ENCODE results near the gene RNF213. TPM values are rescaled to one million over a fixed set of nuclear protein-coding genes. Genes with fewer than 3 reads are reported as not detected.

The RNF213 gene
- total RNA-seq, 3 donors from 2014 or later = 96.0 to 111 (median 101) TPM

GRCh38 chr17:80437532-80437931, 176.9 kb downstream of the RNF213 start:
- Histone ChIP-seq H3K27me3 (no peaks in the 10 kb centered on the region), H3K36me3 (no peaks in the 10 kb centered on the region), H3K4me3 (no peak overlapping the region), H3K27ac (no peak overlapping the region), H3K4me1 (no peaks in the 10 kb centered on the region), H3K9me3 (no peaks in the 10 kb centered on the region)
- no peak for DNase-seq (ENCODE audit: low spot score in 2 of 2)
- intact Hi-C loops (cut with DNase I; ENCODE audit: low total_unique reads) = loop anchor here (10.0 kb wide), 1 partner anchor 117 kb away; no protein-coding TSS in a partner anchor
- TF ChIP-seq, protein P1, sequence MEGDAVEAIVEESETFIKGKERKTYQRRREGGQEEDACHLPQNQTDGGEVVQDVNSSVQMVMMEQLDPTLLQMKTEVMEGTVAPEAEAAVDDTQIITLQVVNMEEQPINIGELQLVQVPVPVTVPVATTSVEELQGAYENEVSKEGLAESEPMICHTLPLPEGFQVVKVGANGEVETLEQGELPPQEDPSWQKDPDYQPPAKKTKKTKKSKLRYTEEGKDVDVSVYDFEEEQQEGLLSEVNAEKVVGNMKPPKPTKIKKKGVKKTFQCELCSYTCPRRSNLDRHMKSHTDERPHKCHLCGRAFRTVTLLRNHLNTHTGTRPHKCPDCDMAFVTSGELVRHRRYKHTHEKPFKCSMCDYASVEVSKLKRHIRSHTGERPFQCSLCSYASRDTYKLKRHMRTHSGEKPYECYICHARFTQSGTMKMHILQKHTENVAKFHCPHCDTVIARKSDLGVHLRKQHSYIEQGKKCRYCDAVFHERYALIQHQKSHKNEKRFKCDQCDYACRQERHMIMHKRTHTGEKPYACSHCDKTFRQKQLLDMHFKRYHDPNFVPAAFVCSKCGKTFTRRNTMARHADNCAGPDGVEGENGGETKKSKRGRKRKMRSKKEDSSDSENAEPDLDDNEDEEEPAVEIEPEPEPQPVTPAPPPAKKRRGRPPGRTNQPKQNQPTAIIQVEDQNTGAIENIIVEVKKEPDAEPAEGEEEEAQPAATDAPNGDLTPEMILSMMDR (IDR thresholded peaks at IDR 0.05) = no peak
- TF ChIP-seq POLR2AphosphoS5 (IDR thresholded peaks at IDR 0.05) = no peak
- no peak for TF ChIP-seq POLR2A (IDR thresholded peaks at IDR 0.05)

DNA sequence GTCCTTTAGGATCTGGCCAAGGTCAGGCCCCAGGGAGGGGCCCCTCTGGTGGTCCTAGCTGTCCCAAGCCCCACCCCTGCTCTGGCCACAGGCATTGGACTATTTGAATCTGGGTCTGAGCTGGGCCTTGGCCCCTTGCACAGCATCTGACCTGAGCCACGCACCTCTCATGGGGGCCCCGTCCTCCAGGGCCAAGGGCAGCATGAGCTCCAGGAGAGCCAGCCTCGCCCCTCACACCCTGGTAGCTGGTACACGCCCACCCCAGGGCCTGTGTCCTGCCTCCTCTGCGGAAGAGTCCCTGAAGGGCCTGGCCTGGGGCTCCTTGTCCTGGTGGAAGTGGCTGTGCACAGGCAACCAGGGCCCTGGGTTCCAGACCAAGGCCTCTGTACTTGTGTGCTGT, 178.2 kb downstream of the RNF213 start:
- intact Hi-C loops (cut with DNase I; ENCODE audit: low total_unique reads) = loop anchor here (10.0 kb wide), 1 partner anchor 116 kb away; no protein-coding TSS in a partner anchor
- Histone ChIP-seq H3K9me3 (no peaks in the 10 kb centered on the region), H3K4me1 (no peaks in the 10 kb centered on the region), H3K27ac (no peak overlapping the region), H3K4me3 (no peak overlapping the region), H3K27me3 (no peaks in the 10 kb centered on the region), H3K36me3 (no peaks in the 10 kb centered on the region)
- TF ChIP-seq, protein P1 (IDR thresholded peaks at IDR 0.05) = no peak
- no peak for TF ChIP-seq POLR2A (IDR thresholded peaks at IDR 0.05)
- no peak for TF ChIP-seq POLR2AphosphoS5 (IDR thresholded peaks at IDR 0.05)
- no peak for DNase-seq (ENCODE audit: low spot score in 2 of 2)

GRCh38 chr17:80439499-80439898, 178.8 kb downstream of the RNF213 start:
- H3K9me3 ChIP-seq = no peaks in the 10 kb centered on the region
- no peaks in the 10 kb centered on the region for H3K27me3 ChIP-seq
- H3K4me3 ChIP-seq = no peak overlapping the region
- H3K36me3 ChIP-seq = no peaks in the 10 kb centered on the region
- TF ChIP-seq POLR2AphosphoS5 (IDR thresholded peaks at IDR 0.05) = no peak
- TF ChIP-seq POLR2A (IDR thresholded peaks at IDR 0.05) = no peak
- TF ChIP-seq, protein P1 (IDR thresholded peaks at IDR 0.05) = no peak
- intact Hi-C loops (cut with DNase I; ENCODE audit: low total_unique reads) = loop anchor here (10.0 kb wide), 1 partner anchor 115 kb away; no protein-coding TSS in a partner anchor
- H3K4me1 ChIP-seq = no peaks in the 10 kb centered on the region
- no peak for DNase-seq (ENCODE audit: low spot score in 2 of 2)
- H3K27ac ChIP-seq = no peak overlapping the region

DNA sequence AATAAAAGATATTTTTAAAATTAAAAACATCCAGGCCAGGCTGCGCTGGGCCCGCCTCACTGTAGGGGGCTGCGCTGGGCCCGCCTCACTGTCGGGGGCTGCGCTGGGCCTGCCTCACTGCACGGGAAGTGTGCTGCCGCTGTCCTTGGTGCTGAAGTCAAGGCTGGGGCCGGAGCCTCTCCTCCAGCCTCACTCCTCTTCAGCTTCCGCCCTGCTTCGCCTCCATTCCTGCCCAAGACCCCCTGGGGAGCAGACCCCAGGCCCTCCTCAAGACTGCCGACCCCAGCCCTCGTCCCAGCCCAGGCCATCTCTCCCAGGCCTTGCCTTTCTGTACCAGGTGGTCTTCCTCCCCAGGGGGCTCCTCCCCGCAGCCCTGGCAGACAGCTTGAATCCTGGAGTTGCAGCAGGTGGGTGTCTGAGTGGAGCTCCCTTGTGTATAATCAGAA, 180.5 kb downstream of the RNF213 start:
- H3K27ac ChIP-seq = no peak overlapping the region
- DNase-seq (ENCODE audit: low spot score in 2 of 2) = no peak
- no peaks in the 10 kb centered on the region for H3K27me3 ChIP-seq
- intact Hi-C loops (cut with DNase I; ENCODE audit: low total_unique reads) = no loop called here
- H3K4me1 ChIP-seq = no peaks in the 10 kb centered on the region
- no peaks in the 10 kb centered on the region for H3K36me3 ChIP-seq
- H3K9me3 ChIP-seq = no peaks in the 10 kb centered on the region
- TF ChIP-seq POLR2AphosphoS5 (IDR thresholded peaks at IDR 0.05) (no peak), POLR2A (IDR thresholded peaks at IDR 0.05) (no peak)
- TF ChIP-seq, protein P1 (IDR thresholded peaks at IDR 0.05) = no peak
- no peak overlapping the region for H3K4me3 ChIP-seq

DNA sequence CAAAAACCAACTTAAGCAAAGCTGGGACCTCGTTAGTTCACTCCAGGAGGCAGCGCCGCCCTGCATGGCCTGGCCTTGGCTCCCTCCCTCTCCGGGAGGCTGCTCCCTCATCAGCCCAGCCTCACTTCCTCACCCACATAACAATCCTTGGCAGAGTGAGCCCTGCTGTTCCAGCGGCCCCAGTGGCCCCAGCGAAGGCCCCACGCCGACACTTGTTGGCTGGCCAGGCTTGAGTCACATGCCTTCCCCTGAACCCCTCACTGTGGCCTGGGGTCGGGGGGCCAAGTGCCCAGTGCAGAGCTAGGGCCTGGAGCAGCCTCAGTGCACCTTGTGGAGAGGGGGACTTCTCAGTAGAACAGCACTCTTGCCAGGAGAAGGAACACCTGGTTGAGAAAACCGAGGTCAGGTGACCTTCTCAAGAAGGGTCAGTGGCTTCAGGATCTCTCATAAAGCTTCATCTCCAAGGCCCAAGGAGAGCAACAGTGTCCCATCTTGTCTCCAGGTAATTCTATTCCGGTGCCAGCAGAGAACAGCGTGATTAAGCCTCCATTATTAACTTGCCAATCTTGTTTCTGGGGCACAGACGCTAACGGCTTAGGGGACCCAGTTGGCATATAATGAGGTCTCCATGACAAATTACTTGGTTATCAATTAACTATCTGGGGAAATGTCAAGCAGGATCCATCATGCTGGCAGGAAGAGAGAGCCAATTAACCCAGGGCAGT, 181.1 kb downstream of the RNF213 start:
- H3K27me3 ChIP-seq = no peaks in the 10 kb centered on the region
- intact Hi-C loops (cut with DNase I; ENCODE audit: low total_unique reads) = no loop called here
- DNase-seq (ENCODE audit: low spot score in 2 of 2) = no peak
- H3K4me1 ChIP-seq = no peaks in the 10 kb centered on the region
- no peak overlapping the region for H3K27ac ChIP-seq
- H3K9me3 ChIP-seq = no peaks in the 10 kb centered on the region
- H3K4me3 ChIP-seq = no peak overlapping the region
- no peaks in the 10 kb centered on the region for H3K36me3 ChIP-seq
- no peak for TF ChIP-seq POLR2AphosphoS5 (IDR thresholded peaks at IDR 0.05)
- TF ChIP-seq, protein P1 (IDR thresholded peaks at IDR 0.05) = no peak
- TF ChIP-seq POLR2A (IDR thresholded peaks at IDR 0.05) = no peak
